ENCODE measurements around the gene CSNK1G3.

GRCh38 chr5:123617561-123617960 lies 105.6 kb downstream of the CSNK1G3 start:
- TF ChIP-seq POLR2A (IDR thresholded peaks at IDR 0.05; ENCODE audit: low read depth, low read length) (no peak), TAF1 (IDR thresholded peaks at IDR 0.05; ENCODE audit: borderline replicate concordance, low read depth, low read length) (no peak)
